GM19035 (cell line): ENCODE data around the gene ZNF521.

ENCODE experiments used
- ATAC-seq: cut with Tn5 transposase; IDR thresholded peaks from one replicate; pipeline ENCODE4 v1.9.1; 2021; ENCODE audit not compliant: unreplicated experiment

The ZNF521 gene

DNA sequence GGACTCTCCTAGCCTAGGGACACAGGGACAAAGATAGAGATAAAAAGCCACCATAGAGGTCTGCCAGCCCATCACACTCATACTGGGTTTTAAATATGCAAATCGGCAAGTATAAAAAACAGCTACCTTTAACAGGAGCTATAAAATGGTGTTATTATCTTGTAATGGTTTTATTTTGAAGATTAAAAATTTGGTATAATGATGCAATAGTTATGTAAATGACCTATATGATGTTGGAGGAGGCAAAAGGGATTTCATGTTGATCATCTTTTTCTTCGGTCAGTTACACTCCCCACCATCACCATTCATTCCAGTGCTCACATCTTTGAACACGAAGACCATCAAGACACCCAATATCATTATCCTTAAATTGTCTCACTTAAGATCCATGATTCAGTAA, 11.2 kb downstream of the ZNF521 start:
- no peak for ATAC-seq

DNA sequence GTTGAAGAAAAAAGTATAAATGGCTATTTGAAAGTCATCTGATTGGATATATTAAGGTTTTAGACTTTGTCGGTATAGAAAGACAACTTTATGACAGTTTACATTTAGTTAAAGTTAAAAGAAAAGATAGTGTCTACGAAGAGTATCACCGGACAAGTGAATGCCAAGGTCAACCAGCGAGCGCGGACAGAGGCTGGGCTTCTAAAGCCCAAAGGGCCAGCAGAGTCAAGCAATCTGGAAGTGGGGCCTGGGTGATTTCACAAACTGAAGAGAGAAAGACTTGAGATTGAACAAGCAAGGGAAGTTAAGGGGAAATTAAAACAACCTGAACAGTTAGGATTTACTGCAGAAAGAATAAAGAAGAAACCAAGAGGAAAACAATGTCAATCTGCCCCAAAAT, 16.3 kb downstream of the ZNF521 start:
- no peak for ATAC-seq

DNA sequence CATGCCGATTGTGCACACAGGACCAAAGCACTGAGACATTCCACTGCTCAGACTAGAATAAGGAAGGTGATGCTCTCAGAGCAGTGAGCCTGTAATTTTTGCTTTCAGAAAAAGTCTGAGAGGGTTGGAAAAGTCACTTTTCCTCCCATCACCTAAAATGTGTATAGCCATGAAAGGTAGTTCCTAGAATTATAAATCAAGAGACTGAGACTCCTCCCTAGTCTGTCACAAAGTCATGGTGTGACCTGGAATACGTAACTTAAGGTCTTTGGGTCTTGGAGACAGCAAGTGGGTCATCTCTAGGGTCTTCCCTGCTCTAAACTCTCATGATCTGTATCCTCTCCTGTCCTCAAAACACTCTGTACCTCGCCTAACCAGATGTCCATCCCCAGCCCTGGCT, 16.9 kb downstream of the ZNF521 start:
- ATAC-seq, result no peak

DNA sequence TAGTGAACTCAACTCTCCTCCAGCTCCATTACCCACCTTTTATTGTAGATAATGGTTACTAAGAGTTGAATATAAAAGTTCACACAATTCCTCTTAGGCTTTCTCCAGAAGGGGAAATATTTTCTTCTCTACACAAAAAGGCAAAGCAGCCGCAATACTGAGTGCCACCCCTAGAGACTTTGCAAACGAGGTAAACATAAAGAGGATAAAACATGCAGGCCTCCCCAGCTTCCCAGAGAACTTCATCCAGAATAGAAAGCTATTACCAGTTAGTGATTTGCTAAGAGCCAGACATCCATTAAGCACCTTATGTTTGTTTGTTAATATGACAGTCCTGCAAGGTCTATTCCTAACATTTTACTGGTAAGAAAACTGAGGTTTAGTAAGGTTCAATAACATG, 17.4 kb downstream of the ZNF521 start:
- no peak for ATAC-seq

DNA sequence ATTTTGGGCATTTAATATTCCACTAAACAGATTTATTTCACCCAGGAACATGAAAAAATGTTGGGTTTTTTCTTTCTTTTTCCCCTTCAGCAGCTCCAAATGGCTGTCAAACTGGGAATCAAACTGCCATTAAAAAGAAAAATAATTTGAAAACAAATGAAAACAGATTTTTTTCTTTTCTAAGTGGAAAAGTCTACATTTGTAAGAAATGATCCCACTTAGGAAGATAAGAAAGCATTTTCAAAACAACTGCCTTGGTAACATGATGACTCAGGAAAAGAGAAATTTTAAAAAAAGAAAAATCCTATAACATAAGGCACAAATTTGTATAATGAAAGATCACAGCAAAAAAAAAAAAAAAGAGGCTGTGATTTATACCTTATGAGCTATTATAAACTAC, 20.0 kb downstream of the ZNF521 start:
- ATAC-seq, result no peak

DNA sequence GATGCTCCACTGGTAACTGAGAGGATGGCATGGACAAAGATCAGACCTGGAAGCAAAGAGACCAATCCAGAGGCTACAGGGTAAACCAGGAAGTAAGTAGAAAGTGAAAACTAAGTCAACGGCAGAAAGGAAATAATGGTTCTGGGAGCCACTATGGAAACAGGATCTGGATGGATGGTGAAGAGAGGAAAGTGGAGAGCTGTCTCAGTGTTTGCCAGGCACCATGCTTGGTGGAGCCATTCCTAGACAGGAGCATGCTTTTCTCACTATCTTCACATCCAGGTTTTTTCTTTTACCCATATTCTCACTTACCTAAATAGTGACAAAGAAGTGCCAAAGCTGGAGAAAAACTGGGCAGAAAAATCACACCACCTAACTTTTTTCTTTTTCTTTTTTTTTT, 22.2 kb downstream of the ZNF521 start:
- ATAC-seq, result no peak

DNA sequence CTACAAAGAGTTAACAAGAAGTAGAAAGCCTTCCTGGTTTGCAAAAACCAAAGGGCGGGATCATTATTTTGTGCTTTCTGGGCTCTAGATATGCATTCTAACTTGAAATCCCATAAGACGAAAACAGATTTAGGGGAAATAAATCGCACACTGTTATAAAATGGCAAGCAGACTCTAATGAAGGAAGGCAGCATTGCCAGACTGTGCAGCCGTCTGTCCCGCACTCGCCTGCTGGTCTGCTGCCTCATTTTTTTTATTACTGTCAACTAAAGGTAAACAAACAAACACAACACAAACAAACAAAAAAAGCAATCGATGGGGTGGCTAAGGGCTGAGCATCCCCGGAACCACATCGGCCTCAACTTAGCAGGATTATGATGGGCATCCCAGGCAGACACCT, 24.4 kb downstream of the ZNF521 start:
- ATAC-seq, result no peak

DNA sequence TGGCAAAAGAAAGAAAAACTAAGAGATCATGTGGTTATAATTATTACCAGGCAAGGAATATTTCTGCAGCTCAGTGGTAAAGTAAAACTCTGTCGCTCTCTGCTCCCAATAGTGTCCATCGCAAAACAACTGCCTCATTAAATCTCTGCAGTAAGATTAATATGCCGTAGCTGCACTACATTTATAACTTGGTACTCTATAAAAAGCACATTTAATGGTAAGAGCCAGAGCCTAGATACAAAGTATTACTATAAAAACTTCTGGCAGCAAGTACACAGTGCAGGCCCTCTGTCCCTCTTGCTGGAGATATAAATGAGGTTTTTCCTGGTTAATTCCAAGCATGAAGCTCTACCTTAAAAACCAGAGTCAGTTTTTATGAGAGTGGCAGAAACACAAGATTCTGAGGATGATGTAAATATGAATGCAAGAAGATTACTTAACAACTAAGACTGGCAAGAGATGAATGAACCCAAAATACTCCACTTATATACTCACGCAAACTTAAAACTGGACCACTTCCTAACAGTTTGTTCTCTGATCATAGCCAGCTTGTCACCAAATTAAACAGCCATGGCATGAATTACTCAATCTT, 25.5 kb downstream of the ZNF521 start:
- ATAC-seq, result no peak

DNA sequence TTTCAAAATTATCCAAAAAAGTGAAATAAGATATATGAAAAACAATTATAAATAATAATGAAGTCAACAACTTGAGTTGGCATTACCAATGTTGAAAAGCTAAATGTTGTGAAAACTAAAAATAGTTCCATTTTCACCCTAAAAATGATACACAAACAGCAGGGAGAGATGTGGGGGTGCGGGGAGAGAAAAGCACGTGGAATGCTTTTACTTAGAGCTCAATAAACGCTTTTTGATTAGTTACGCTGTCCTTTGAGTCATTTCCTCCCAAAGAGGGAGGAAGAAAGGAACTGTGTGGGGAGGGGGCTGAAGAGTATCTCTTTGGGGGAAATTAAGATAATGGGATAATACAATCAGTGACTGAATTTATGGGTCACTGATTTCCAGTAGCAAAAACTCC, 29.2 kb downstream of the ZNF521 start:
- no peak for ATAC-seq

DNA sequence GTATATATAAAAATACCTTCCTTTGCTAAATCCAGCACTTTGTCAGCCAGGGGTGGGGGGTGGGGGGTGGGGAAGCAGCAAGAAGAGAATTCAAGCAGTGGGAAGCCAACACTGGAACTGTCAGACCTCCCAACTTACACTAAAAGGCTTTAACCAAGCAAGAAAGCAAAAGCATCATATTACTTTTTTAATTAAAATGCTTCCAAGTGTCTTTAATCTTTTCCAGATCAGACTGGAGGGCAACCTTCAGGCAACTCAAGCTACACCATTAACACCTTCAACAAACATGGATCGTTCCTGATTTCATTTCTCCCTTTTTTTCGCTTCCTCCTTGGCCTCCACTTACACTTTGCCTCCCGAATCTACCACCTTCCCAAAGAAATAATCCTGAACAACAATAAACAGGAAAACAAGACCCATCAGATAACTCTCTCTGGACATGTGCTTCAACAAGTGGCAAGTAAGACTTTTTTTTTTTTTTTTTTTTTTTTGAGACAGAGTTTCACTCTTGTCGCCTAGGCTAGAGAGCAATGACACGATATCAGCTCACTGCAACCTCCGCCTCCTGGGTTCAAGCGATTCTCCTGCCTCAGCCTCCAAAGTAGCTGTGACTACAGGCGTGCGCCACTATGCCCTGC, 35.5 kb downstream of the ZNF521 start:
- ATAC-seq, result no peak

DNA sequence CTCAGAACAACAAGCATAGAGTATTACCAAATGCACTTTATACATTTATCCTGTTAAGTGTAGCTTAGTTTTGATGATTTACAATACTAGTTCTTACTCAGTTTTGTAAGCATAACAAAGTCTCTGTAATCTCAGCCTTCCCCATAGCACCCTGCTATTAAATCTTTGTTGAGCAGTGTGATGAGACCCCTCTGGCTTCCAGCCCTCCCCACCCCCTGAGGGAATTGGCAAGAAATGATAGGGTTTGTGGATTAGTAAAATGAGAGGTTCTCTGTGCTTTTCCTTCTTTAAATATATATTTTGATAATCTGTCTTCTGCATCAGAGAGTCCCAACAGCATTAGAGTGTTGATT, 37.2 kb downstream of the ZNF521 start:
- ATAC-seq, result no peak

DNA sequence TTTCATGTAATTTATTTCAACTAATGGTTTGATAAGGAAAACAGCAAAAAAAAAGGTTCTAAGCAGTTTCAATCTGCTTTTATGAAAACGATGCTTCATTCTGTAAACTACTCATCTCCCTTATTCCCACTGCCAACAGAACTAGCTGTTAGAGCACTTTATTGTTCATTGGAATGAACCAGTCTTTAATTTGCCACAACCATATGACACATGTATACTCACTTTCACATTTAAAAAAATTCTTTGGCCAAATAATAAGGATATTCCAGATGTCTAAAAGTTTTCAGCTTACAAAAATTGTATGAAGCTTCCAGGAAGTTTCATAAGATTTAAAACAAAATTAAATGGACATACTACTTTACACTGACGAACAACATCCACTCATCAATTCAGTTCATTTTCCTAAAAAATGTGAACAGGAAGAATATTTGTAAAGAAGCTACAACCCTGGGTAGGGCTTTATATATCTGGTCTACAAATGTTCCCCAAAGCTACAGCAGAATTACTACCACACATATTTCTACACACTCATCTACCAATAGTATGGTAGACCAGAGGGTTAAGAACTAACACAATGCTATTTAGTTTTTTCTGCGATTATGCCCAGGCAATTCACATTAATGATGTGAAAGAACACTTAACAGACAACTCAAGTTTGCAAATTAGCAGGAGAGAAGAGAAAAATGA, 37.7 kb downstream of the ZNF521 start:
- ATAC-seq, result no peak

DNA sequence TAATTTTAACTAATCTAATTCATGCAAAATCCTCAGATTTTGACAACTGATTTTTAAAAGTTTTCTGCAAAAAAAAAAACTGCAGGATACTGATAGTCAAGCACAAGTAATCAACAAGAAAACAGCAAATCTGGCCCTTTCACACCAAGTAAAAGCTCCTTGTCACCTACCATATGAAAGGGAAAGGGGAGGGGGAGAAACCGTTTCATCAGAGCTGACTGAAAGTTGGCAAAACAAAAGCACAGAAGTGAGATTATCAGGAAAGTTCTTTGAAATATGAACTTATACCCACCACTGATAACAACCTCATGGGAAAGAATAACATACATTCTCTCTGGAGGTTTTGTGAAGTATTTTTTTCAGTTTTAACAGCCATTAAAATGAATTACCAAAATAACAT, 38.7 kb downstream of the ZNF521 start:
- ATAC-seq, result no peak

DNA sequence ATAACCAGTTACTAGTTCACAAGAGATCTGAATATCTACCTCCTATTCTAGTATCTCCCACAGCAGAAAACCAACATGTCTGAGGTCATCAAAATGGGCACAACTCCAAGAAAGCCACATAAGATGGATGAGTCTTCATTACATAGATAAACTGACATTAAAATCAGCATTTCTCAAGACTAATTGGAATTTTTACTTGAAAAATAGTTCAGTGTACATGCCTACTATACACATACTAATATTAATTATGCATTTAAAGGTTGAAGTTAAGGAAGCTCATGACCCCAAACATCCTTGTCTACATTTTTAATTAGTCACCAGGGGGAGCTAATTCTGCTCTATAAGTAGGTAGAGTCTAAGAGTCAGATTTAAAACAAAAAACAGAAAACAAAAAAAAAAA, 41.9 kb downstream of the ZNF521 start:
- no peak for ATAC-seq

DNA sequence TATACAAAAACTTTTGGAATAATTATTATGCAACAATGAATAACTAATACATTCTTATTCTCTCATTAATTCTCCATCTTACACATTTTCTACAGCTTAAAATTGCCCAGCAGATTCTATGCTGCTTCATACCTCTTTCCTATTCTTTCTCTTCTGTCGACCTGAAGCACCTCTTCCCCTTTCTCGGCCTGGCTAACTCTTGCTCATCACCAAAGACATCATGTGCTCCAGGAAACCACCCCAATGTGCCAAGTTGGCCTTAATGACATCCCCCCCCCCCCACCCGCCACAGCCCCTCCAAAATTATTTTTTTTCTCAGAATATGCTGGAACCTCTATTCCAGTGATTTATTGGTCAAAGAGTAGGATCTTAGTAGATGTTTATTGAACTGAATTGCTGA, 43.6 kb downstream of the ZNF521 start:
- ATAC-seq, result no peak

DNA sequence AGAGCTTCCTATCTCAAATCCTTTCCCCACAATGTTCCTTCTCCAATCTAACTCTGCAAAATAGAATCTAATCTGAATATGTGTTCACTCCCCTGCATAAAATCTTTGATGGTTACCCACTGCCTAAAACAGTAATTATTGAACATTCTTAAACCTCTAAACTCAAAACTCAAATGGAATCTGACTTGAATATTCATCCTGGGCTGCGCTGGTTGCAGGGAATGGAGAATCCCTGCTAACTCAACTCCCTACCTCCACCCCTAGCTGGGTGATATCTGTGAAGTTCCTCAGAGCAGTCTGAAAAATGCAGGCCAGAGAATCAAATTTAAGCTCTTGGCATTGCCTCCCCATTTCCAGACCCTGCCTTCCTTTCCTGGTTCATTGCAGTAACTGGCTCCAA, 44.8 kb downstream of the ZNF521 start:
- ATAC-seq, result no peak

DNA sequence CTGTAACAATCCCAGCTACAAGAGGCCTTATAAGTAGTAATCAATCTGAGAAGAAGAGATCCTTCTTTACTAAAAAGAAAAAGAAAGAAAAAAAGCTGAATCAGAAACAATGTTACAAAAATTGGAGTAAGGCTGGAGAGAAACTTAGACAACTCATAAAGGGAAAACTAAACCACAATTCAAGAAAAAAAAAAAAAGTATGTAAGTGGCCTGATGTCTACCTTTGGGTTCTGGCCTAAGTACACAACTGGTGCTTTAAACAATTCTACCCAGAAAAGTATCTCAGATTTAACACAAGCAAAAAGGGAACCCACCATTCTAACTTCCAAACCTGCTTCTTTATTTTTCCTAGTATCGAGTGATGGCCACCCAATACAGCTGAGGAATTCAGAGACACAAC, 45.3 kb downstream of the ZNF521 start:
- ATAC-seq, result no peak

DNA sequence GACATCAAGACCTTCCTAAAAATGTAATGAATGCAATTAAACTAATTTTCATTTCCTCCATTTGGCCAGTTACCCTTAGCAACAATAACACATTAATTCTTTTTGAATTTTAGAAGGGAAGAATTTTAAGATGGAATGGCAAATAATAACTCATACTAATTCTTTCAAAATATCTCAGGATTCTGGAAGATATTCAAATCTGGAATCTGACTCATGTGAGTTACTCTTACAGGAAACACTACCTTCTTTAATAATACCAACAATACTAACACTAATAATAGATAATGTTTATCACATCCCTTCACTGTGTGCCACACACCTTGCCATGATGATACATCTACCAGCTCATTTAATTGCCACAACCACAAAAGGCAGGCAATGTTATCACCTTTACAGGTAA, 46.4 kb downstream of the ZNF521 start:
- no peak for ATAC-seq

DNA sequence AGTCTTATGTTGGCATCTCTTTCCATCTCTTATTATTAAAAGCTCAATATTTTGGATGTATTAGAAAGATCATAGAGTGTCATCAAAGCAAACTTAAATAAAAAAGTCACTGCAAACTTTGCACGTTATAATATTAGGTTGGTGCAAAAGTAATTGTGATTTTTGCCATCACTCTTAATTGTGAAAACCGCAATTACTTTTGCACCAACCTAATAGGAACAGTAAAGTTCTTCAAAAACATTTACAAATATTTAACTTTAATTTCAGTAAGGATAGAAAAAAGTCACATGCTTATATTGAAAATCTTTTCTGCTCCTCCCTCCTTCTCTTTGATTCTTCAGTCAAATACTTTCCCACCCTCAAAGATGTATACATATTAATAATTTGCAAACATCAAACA, 51.5 kb downstream of the ZNF521 start:
- no peak for ATAC-seq

DNA sequence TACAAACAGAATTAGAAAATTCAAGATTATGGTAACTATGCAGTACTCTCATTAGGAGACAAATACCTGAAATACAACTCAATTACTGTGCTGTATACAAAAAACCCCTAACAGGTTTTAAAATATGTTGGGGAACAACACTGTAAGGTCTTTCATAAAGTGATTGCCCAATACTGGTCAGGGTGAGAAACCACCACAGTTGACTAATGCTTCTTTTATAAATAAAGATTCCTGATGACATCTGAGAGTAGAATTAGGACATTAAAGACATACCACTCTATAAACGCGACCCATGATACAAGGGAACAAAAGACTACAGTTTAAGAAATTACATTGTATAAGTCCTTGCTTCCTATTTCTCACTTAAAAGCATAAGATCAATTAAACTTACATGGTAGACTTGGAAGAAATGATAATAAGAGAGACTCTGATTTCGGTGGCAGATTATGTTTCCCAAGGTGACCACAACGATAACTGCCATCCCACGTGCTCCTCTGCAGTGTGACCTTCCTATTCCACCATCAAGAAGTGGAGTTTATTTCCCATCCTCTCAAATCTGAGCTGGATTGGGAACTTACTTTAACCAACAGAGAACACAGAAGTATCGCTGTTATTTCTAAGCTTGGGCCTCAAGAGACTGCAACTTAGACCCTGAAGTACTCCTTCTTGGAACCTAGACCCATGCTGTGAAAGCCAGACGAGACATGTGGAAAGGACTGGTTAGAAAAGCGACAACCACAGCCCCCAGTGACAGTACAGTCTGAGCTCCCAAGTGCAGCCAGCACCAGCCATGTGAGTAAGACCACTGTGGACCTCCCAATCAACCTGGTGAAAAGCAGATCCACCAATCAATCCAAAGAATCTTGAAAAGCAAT, 52.3 kb downstream of the ZNF521 start:
- no peak for ATAC-seq

DNA sequence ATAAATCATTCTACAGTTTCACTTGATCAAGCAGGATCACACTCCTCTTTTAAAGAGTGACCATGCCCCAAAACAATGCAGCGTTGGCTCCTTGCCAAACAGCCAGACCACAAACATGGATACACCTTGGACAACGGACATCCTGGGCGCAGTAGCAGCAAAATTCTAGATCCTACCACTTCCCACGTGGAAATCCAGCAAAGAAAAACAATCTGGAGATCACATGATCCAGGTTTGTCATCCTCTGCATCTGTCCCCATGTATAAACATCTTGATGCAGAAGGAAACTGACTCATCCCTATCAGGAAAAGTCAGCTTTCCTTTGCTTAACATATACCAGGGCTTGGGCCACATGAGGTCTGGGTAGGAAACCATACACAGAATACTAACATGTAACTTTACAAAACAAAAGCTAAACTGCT, 53.1 kb downstream of the ZNF521 start:
- ATAC-seq, result no peak

DNA sequence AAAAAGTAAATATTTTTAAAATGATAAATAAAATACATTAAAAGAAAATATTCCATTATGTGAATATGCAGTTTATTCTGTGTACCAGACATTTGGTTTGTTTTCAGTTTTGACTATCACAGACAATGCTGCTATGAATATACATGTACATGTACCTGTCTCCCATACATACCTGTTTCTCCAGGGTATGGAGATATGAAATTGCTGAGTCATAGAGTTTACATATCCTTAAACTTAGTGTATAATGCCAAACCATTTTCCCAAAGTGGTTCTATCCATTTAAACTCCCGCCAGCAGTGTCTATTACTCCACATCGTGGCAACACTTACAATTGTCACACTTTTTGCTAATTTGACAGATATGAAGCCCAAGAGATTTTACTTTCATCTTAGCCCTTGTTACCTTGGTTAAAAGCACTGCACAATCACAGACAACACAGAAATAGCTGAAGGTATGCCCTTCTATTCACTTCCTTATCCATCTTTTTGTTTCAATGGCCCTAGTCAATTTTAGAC, 56.3 kb downstream of the ZNF521 start:
- no peak for ATAC-seq
